Retina (tissue), 1 donor: ENCODE results near the gene INF2.

Experiments used
- DNase-seq: peaks from one replicate; pipeline ENCODE4 v3.0.0-alpha.2; 2016

The INF2 gene

GRCh38 chr14:104677512-104678332, 11.7 kb upstream of the INF2 start:
- peak; percentile 93 for DNase-seq

GRCh38 chr14:104678346-104678745, 11.1 kb upstream of the INF2 start:
- DNase-seq: no peak

- no peak for DNase-seq
These were observed 10.3 kb upstream of the INF2 start for GRCh38 chr14:104678901-104679705.

GRCh38 chr14:104680056-104680805, 9.2 kb upstream of the INF2 start:
- no peak for DNase-seq

GRCh38 chr14:104680806-104681688, 8.4 kb upstream of the INF2 start:
- peak; percentile 69 for DNase-seq

- DNase-seq: no peak
These were observed 7.7 kb upstream of the INF2 start for GRCh38 chr14:104681689-104682074.

GRCh38 chr14:104682107-104682593, 7.3 kb upstream of the INF2 start:
- DNase-seq: no peak

- no peak for DNase-seq
These were observed 5.6 kb upstream of the INF2 start for GRCh38 chr14:104683653-104684448.

GRCh38 chr14:104684449-104684821, 5.0 kb upstream of the INF2 start:
- no peak for DNase-seq

GRCh38 chr14:104685216-104685997, 4.0 kb upstream of the INF2 start:
- no peak for DNase-seq

GRCh38 chr14:104685998-104686610, 3.3 kb upstream of the INF2 start:
- DNase-seq: no peak

- DNase-seq: no peak
These were observed 2.5 kb upstream of the INF2 start for GRCh38 chr14:104686624-104687517.

GRCh38 chr14:104687601-104688504, 1.6 kb upstream of the INF2 start:
- DNase-seq: no peak

- DNase-seq: no peak
These were observed 811 bp upstream of the INF2 start for GRCh38 chr14:104688505-104689108.

- DNase-seq: peak; percentile 38
These were observed 678 bp downstream of the INF2 start for GRCh38 chr14:104689881-104690711.

GRCh38 chr14:104690861-104691455, 1.5 kb downstream of the INF2 start:
- no peak for DNase-seq
